Astrocyte (in vitro differentiated cells and primary cell): ENCODE data around the gene COMT. TPM values are rescaled to one million over a fixed set of nuclear protein-coding genes. Genes with fewer than 3 reads are reported as not detected.
A peak's percentile ranks its signal among the peaks of the same experiment; 100 is the strongest.

Experiments used
- DNase-seq: peaks from one replicate; pipeline ENCODE4 v3.0.0-alpha.2; 2010; ENCODE audit warnings: low read depth
- FAIRE-seq: peaks from 2 replicates; lab custom pipeline; 2011; peaks lifted over from hg19 to GRCh38; lab: Jason Lieb, UNC
- H2AFZ ChIP-seq: 2 replicates; pipeline ENCODE4 v1.6.0; 2012; ENCODE audit warnings: low read depth, low read length, inconsistent platforms
- H3K27ac ChIP-seq: 2 replicates; pipeline ENCODE4 v1.5.1; 2011; ENCODE audit warnings: low read depth, low read length, inconsistent platforms
- H3K27me3 ChIP-seq: 2 replicates; pipeline ENCODE4 v1.6.0; 2011; ENCODE audit warnings: low read length, inconsistent platforms; ENCODE audit not compliant: insufficient read depth
- H3K36me3 ChIP-seq: 2 replicates; pipeline ENCODE4 v1.5.1; 2011; ENCODE audit warnings: low read length, inconsistent platforms; ENCODE audit not compliant: insufficient read depth
- H3K4me1 ChIP-seq: 2 replicates; pipeline ENCODE4 v1.5.1; 2011; ENCODE audit warnings: low read length, inconsistent platforms; ENCODE audit not compliant: insufficient read depth
- H3K4me2 ChIP-seq: 2 replicates; pipeline ENCODE4 v1.6.0; 2012; ENCODE audit warnings: low read length, inconsistent platforms
- H3K4me3 ChIP-seq: 2 replicates; pipeline ENCODE4 v1.5.1; 2011; ENCODE audit warnings: low read depth, mild to moderate bottlenecking, low read length, inconsistent platforms; ENCODE audit not compliant: insufficient read depth
- H3K79me2 ChIP-seq: 2 replicates; pipeline ENCODE4 v1.6.0; 2012; ENCODE audit warnings: mild to moderate bottlenecking, low read length, inconsistent platforms; ENCODE audit not compliant: insufficient read depth
- H3K9ac ChIP-seq: 2 replicates; pipeline ENCODE4 v1.6.0; 2012; ENCODE audit warnings: mild to moderate bottlenecking, low read length, inconsistent platforms
- H3K9me3 ChIP-seq: 2 replicates; pipeline ENCODE4 v1.5.1; 2012; ENCODE audit warnings: low read depth, mild to moderate bottlenecking, low read length, inconsistent platforms; ENCODE audit not compliant: insufficient read depth
- H4K20me1 ChIP-seq: 2 replicates; pipeline ENCODE4 v1.6.0; 2012; ENCODE audit warnings: low read length, inconsistent platforms; ENCODE audit not compliant: insufficient read depth
- H3K27ac Mint-ChIP-seq: one replicate; pipeline ENCODE4 v1.8.0; 2021; ENCODE audit warnings: mild to moderate bottlenecking, mixed read lengths; ENCODE audit not compliant: unreplicated experiment
- H3K27me3 Mint-ChIP-seq: one replicate; pipeline ENCODE4 v1.8.0; 2021; ENCODE audit warnings: low read depth, mixed read lengths; ENCODE audit not compliant: unreplicated experiment
- H3K36me3 Mint-ChIP-seq: one replicate; pipeline ENCODE4 v1.8.0; 2021; ENCODE audit warnings: low read depth, mixed read lengths; ENCODE audit not compliant: unreplicated experiment
- H3K4me1 Mint-ChIP-seq: one replicate; pipeline ENCODE4 v1.8.0; 2021; ENCODE audit warnings: low read depth, mixed read lengths; ENCODE audit not compliant: unreplicated experiment
- H3K4me3 Mint-ChIP-seq: one replicate; pipeline ENCODE4 v1.8.0; 2021; ENCODE audit warnings: mild to moderate bottlenecking, moderate library complexity, mixed read lengths; ENCODE audit not compliant: unreplicated experiment
- H3K9me3 Mint-ChIP-seq: one replicate; pipeline ENCODE4 v1.8.0; 2021; ENCODE audit warnings: mild to moderate bottlenecking, mixed read lengths; ENCODE audit not compliant: unreplicated experiment
- EZH2 ChIP-seq: IDR thresholded peaks from 2 replicates; pipeline ENCODE4 v1.6.1; 2012; ENCODE audit warnings: mild to moderate bottlenecking, low read length, inconsistent platforms; ENCODE audit not compliant: insufficient read depth
- total RNA-seq: library from RNA; stranded (reverse); gene quantifications from 2 replicates; pipeline ENCODE4 v1.2.1, GENCODE V29; 2021
- TF ChIP-seq, protein P1 (sequence below): IDR thresholded peaks from 2 replicates; pipeline ENCODE4 v1.5.1; 2011; ENCODE audit warnings: low read depth, mild to moderate bottlenecking, inconsistent platforms, low read length, moderate library complexity; ENCODE audit not compliant: insufficient read depth

The COMT gene
- total RNA-seq, 1 donor from 2014 or later: 116 TPM

- Mint-ChIP-seq H3K9me3 (no peaks in the 10 kb centered on the region), H3K27ac (no peak overlapping the region)
These were observed 71.3 kb downstream of the COMT start for GRCh38 chr22:20012741-20013331.

GRCh38 chr22:20013382-20013871, 71.9 kb downstream of the COMT start:
- Histone ChIP-seq H3K9ac (no peak overlapping the region), H3K27ac (no peak overlapping the region), H3K27me3 (peaks cover 12% of the 10 kb centered on the region), H4K20me1 (peaks cover 4% of the 10 kb centered on the region), H2AFZ (no peak overlapping the region), H3K4me2 (no peak overlapping the region), H3K79me2 (no peaks in the 10 kb centered on the region), H3K36me3 (no peaks in the 10 kb centered on the region), H3K4me3 (no peak overlapping the region), H3K4me1 (peaks cover 3% of the 10 kb centered on the region), H3K9me3 (no peaks in the 10 kb centered on the region)
- FAIRE-seq: no peak
- H3K27me3 Mint-ChIP-seq: peaks cover 25% of the 10 kb centered on the region
- no peak overlapping the region for H3K27ac Mint-ChIP-seq
- H3K36me3 Mint-ChIP-seq: no peaks in the 10 kb centered on the region
- peak; percentile 20 for DNase-seq
- H3K4me1 Mint-ChIP-seq: no peaks in the 10 kb centered on the region
- no peaks in the 10 kb centered on the region for H3K9me3 Mint-ChIP-seq
- TF ChIP-seq, protein P1, sequence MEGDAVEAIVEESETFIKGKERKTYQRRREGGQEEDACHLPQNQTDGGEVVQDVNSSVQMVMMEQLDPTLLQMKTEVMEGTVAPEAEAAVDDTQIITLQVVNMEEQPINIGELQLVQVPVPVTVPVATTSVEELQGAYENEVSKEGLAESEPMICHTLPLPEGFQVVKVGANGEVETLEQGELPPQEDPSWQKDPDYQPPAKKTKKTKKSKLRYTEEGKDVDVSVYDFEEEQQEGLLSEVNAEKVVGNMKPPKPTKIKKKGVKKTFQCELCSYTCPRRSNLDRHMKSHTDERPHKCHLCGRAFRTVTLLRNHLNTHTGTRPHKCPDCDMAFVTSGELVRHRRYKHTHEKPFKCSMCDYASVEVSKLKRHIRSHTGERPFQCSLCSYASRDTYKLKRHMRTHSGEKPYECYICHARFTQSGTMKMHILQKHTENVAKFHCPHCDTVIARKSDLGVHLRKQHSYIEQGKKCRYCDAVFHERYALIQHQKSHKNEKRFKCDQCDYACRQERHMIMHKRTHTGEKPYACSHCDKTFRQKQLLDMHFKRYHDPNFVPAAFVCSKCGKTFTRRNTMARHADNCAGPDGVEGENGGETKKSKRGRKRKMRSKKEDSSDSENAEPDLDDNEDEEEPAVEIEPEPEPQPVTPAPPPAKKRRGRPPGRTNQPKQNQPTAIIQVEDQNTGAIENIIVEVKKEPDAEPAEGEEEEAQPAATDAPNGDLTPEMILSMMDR: peak; percentile 58
- TF ChIP-seq EZH2: no peak
- no peak overlapping the region for H3K4me3 Mint-ChIP-seq

More at GRCh38 chr22:20012741-20013331, 71.3 kb downstream of the COMT start:
- no peak for FAIRE-seq
- Histone ChIP-seq H3K27ac (no peak overlapping the region), H3K4me2 (no peak overlapping the region), H3K9ac (no peak overlapping the region), H4K20me1 (peaks cover 4% of the 10 kb centered on the region), H3K4me1 (peaks cover 3% of the 10 kb centered on the region), H3K4me3 (no peak overlapping the region), H2AFZ (no peak overlapping the region), H3K9me3 (no peaks in the 10 kb centered on the region), H3K79me2 (no peaks in the 10 kb centered on the region), H3K36me3 (no peaks in the 10 kb centered on the region), H3K27me3 (peaks cover 12% of the 10 kb centered on the region)
- TF ChIP-seq, protein P1: no peak
- TF ChIP-seq EZH2: no peak
- H3K4me3 Mint-ChIP-seq: no peak overlapping the region
- H3K36me3 Mint-ChIP-seq: no peaks in the 10 kb centered on the region
- H3K27me3 Mint-ChIP-seq: peaks cover 20% of the 10 kb centered on the region
- H3K4me1 Mint-ChIP-seq: no peaks in the 10 kb centered on the region
- DNase-seq: no peak

GRCh38 chr22:20014526-20015186, 73.1 kb downstream of the COMT start:
- H3K9me3 Mint-ChIP-seq: no peaks in the 10 kb centered on the region
- no peaks in the 10 kb centered on the region for H3K9me3 ChIP-seq
- H3K9ac ChIP-seq: no peak overlapping the region
- no peaks in the 10 kb centered on the region for H3K79me2 ChIP-seq
- no peak overlapping the region for H3K27ac ChIP-seq
- no peak overlapping the region for H3K4me2 ChIP-seq
- FAIRE-seq: no peak
- TF ChIP-seq, protein P1: no peak
- no peak for TF ChIP-seq EZH2
- H3K4me3 ChIP-seq: no peak overlapping the region
- H3K27ac Mint-ChIP-seq: no peak overlapping the region
- H3K36me3 ChIP-seq: no peaks in the 10 kb centered on the region
- no peaks in the 10 kb centered on the region for H3K4me1 Mint-ChIP-seq
- peaks cover 3% of the 10 kb centered on the region for H3K4me1 ChIP-seq
- DNase-seq: no peak
- peaks cover 4% of the 10 kb centered on the region for H4K20me1 ChIP-seq
- H2AFZ ChIP-seq: no peak overlapping the region
- H3K4me3 Mint-ChIP-seq: no peak overlapping the region
- no peaks in the 10 kb centered on the region for H3K36me3 Mint-ChIP-seq
- peaks cover 12% of the 10 kb centered on the region for H3K27me3 ChIP-seq
- peaks cover 38% of the 10 kb centered on the region for H3K27me3 Mint-ChIP-seq
